Smooth muscle cell (in vitro differentiated cells): ENCODE data around the gene SUCLG2. TPM values are rescaled to one million over a fixed set of nuclear protein-coding genes. Genes with fewer than 3 reads are reported as not detected.

ENCODE experiments used
- DNase-seq: peaks from one replicate; lab custom pipeline; 2025; ENCODE audit not compliant: unreplicated experiment; lab: John Stamatoyannopoulos, UW
- H2AFZ ChIP-seq: fragments of 200-600 bp; sonication (generic); 2 replicates; pipeline ENCODE4 v1.6.0; 2016; ENCODE audit warnings: antibody characterized with exemption, low read depth, mild to moderate bottlenecking
- H3F3A ChIP-seq: fragments of 200-600 bp; sonication (generic); 2 replicates; pipeline ENCODE4 v1.6.0; 2017; ENCODE audit warnings: antibody characterized with exemption, low read depth
- H3K27ac ChIP-seq: fragments of 200-600 bp; sonication (generic); 2 replicates; pipeline ENCODE4 v1.5.1; 2016; ENCODE audit warnings: low read depth, mild to moderate bottlenecking
- H3K27me3 ChIP-seq: fragments of 200-600 bp; sonication (generic); 2 replicates; pipeline ENCODE4 v1.6.1; 2016; ENCODE audit warnings: low read depth, mild to moderate bottlenecking
- H3K36me3 ChIP-seq: fragments of 200-600 bp; sonication (generic); 2 replicates; pipeline ENCODE4 v1.5.1; 2016; ENCODE audit warnings: low read depth
- H3K4me1 ChIP-seq: fragments of 200-600 bp; sonication (generic); 2 replicates; pipeline ENCODE4 v1.5.1; 2016; ENCODE audit warnings: low read depth
- H3K4me2 ChIP-seq: fragments of 200-600 bp; sonication (generic); 2 replicates; pipeline ENCODE4 v1.6.0; 2016; ENCODE audit warnings: mild to moderate bottlenecking
- H3K4me3 ChIP-seq: fragments of 200-600 bp; sonication (generic); 2 replicates; pipeline ENCODE4 v1.5.1; 2016; ENCODE audit warnings: mild to moderate bottlenecking
- H3K79me2 ChIP-seq: fragments of 200-600 bp; sonication (generic); 2 replicates; pipeline ENCODE4 v1.6.0; 2016; ENCODE audit warnings: low read depth, mild to moderate bottlenecking
- H3K9ac ChIP-seq: fragments of 200-600 bp; sonication (generic); 2 replicates; pipeline ENCODE4 v1.6.0; 2016; ENCODE audit warnings: low read depth
- H3K9me3 ChIP-seq: fragments of 200-600 bp; sonication (generic); replicated peaks from 2 replicates; pipeline ENCODE4 v1.5.1; 2016; ENCODE audit warnings: low read depth
- H4K20me1 ChIP-seq: fragments of 200-600 bp; sonication (generic); 2 replicates; pipeline ENCODE4 v1.6.0; 2016; ENCODE audit warnings: low read depth
- WGBS: methylation state at CpG from one replicate; pipeline ENCODE4 v1.1.7; 2016; ENCODE audit warnings: low lambda C conversion rate; 5-methylcytosine and 5-hydroxymethylcytosine counted together
- polyA plus RNA-seq: library from polyadenylated mRNA; unstranded; fragments of >200 nt; fragmentation: Nextera tagmentation; extraction: Ambion mirVana; gene quantifications from 2 replicates; pipeline ENCODE4 v1.2.1, GENCODE V29; 2016
- total RNA-seq: library from RNA; depleted of rRNA; stranded (reverse); fragments of >200 nt; gene quantifications from 2 replicates; pipeline ENCODE4 v1.2.3, GENCODE V29; 2014
- TF ChIP-seq, protein P1 (sequence below): fragments of 200-600 bp; sonication (generic); IDR thresholded peaks from 2 replicates; pipeline ENCODE4 v1.5.1; 2017; ENCODE audit warnings: borderline replicate concordance, mild to moderate bottlenecking, antibody characterized with exemption; ENCODE audit not compliant: insufficient read depth, poor library complexity, severe bottlenecking

The SUCLG2 gene
- total and polyA plus RNA-seq, 2 experiments from 2014 or later, result 40.3 to 45.4 TPM

DNA sequence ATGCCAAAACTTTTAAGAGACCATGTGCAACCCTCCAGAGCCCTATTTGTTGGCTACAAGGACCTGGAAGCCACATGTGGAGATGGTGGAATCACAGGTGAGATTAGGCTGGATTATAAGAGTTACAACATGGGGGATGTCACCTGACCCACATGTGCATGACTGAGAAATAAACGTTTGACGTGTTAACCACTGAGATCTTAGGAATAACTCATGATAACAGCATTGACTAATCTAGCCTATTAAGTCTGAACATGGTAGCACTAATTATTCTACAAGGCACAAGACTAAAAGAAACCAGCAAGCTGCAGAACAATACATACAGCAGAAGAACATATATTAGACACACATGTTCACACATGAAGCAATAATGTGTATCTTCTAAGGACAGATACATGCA is 38.4 kb downstream of the SUCLG2 start:
- Histone ChIP-seq H3K9ac (no peak overlapping the region), H3K4me3 (no peak overlapping the region), H3K27me3 (no peaks in the 10 kb centered on the region), H3K4me2 (no peak overlapping the region), H3K27ac (no peak overlapping the region), H3K9me3 (no peaks in the 10 kb centered on the region), H2AFZ (no peak overlapping the region), H3F3A (no peaks in the 10 kb centered on the region), H3K4me1 (no peaks in the 10 kb centered on the region), H3K79me2 (no peaks in the 10 kb centered on the region), H3K36me3 (no peaks in the 10 kb centered on the region), H4K20me1 (peaks cover 19% of the 10 kb centered on the region)
- no peak for DNase-seq
- 96% methylated on average over 2 of the region's 2 CpGs for WGBS
- TF ChIP-seq, protein P1, sequence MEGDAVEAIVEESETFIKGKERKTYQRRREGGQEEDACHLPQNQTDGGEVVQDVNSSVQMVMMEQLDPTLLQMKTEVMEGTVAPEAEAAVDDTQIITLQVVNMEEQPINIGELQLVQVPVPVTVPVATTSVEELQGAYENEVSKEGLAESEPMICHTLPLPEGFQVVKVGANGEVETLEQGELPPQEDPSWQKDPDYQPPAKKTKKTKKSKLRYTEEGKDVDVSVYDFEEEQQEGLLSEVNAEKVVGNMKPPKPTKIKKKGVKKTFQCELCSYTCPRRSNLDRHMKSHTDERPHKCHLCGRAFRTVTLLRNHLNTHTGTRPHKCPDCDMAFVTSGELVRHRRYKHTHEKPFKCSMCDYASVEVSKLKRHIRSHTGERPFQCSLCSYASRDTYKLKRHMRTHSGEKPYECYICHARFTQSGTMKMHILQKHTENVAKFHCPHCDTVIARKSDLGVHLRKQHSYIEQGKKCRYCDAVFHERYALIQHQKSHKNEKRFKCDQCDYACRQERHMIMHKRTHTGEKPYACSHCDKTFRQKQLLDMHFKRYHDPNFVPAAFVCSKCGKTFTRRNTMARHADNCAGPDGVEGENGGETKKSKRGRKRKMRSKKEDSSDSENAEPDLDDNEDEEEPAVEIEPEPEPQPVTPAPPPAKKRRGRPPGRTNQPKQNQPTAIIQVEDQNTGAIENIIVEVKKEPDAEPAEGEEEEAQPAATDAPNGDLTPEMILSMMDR, result no peak

DNA sequence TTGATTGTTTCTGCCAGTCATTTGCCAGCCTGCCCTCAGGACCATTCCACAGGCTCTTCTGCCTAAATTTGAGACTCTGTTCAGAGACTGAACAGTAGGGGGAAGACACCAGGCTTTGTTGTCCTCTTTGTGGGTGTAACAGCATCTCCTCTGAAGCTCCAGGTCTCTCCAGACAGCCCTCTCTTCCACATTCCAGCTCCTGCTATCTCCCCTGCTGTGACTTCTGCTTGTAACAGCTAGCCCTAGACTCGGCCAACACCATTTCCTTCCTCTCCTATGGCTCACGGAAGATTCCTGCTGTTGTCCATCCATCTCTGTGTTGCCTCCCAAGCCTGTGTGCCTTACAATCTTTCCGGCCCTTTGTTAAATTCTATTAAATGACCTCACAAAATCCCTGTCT is 40.2 kb downstream of the SUCLG2 start:
- Histone ChIP-seq H3K4me2 (no peak overlapping the region), H3K27ac (no peak overlapping the region), H3K79me2 (no peaks in the 10 kb centered on the region), H3K4me1 (no peaks in the 10 kb centered on the region), H3K4me3 (no peak overlapping the region), H3K36me3 (no peaks in the 10 kb centered on the region), H2AFZ (no peak overlapping the region), H3K27me3 (no peaks in the 10 kb centered on the region), H3K9me3 (no peaks in the 10 kb centered on the region), H3F3A (no peaks in the 10 kb centered on the region), H3K9ac (no peak overlapping the region), H4K20me1 (peaks cover 9% of the 10 kb centered on the region)
- DNase-seq, result no peak
- TF ChIP-seq, protein P1, result no peak
- 82% methylated on average over 3 of the region's 3 CpGs for WGBS

DNA sequence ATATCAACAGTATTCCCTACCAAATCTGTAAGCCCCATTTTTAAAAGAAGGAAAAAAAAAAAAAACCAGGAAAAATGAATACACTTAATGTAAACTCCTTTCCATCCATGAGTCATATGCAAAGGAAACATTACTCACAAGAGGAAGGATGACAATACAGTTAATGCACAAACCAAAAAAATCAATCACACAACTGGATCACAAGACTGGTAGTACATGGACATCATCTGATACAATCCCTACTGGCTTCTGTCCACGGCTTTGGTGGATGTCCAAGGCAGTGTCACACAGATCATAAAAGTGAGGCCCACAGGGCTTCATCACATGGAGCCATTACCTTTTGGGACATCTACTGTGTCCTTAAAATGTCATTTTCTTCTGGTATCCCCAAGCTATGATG is 44.0 kb downstream of the SUCLG2 start:
- DNase-seq, result no peak
- Histone ChIP-seq H3K4me3 (no peak overlapping the region), H3K4me2 (no peak overlapping the region), H3K36me3 (peaks cover 8% of the 10 kb centered on the region), H3K79me2 (no peaks in the 10 kb centered on the region), H4K20me1 (no peaks in the 10 kb centered on the region), H3F3A (no peaks in the 10 kb centered on the region), H3K27me3 (no peaks in the 10 kb centered on the region), H3K9ac (no peak overlapping the region), H3K27ac (no peak overlapping the region), H2AFZ (no peak overlapping the region), H3K4me1 (no peaks in the 10 kb centered on the region), H3K9me3 (no peaks in the 10 kb centered on the region)
- WGBS, result 96% methylated on average over 1 of the region's 1 CpG
- TF ChIP-seq, protein P1, result no peak

DNA sequence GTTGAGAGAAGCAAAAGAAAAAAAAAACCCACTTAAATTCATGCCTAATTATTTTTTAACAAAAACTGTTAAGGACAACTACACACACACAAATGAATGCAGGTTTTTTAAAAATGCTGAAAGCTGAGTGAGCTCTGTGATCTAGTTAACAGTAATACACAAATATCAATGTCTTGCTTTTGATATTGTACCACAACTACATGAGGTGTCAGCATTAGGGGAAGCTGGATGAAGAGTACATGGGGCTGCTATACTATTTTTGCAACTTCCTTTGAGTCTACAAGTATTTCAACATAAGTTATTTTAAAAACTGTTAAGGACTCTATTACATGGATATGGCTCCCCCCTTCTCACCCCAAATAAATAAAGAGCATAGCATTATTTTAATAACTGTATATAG is 44.7 kb downstream of the SUCLG2 start:
- Histone ChIP-seq H3K4me1 (no peaks in the 10 kb centered on the region), H3K4me3 (no peak overlapping the region), H3K9ac (no peak overlapping the region), H3K79me2 (no peaks in the 10 kb centered on the region), H3K27ac (no peak overlapping the region), H3K9me3 (no peaks in the 10 kb centered on the region), H3F3A (no peaks in the 10 kb centered on the region), H4K20me1 (no peaks in the 10 kb centered on the region), H2AFZ (no peak overlapping the region), H3K27me3 (no peaks in the 10 kb centered on the region), H3K4me2 (no peak overlapping the region), H3K36me3 (peaks cover 8% of the 10 kb centered on the region)
- TF ChIP-seq, protein P1, result no peak
- no peak for DNase-seq
